Cardiac fibroblast (primary cell): Measurements from ENCODE around the gene NDUFAF8.

Experiments used
- DNase-seq, 2 donors: peaks; one replicate each; pipeline versions ENCODE4 v3.0.0 to v3.0.0-alpha.2; 2010; ENCODE audit warnings: low read depth in 2 of 2
- H3K4me3 ChIP-seq, 2 donors: replicated peaks in 1 of 2; 1 replicate in 1 of 2; 2 replicates in 1 of 2; pipeline ENCODE4 v1.5.1; 2011; ENCODE audit warnings: low read depth in 2 of 2, low read length in 2 of 2, mild to moderate bottlenecking in 2 of 2, moderate library complexity in 1 of 2
- TF ChIP-seq, protein P1 (sequence below): IDR thresholded peaks from one replicate; pipeline ENCODE4 v1.5.1; 2011; ENCODE audit warnings: low read depth, mild to moderate bottlenecking, low read length, inconsistent platforms

Gene NDUFAF8

DNA sequence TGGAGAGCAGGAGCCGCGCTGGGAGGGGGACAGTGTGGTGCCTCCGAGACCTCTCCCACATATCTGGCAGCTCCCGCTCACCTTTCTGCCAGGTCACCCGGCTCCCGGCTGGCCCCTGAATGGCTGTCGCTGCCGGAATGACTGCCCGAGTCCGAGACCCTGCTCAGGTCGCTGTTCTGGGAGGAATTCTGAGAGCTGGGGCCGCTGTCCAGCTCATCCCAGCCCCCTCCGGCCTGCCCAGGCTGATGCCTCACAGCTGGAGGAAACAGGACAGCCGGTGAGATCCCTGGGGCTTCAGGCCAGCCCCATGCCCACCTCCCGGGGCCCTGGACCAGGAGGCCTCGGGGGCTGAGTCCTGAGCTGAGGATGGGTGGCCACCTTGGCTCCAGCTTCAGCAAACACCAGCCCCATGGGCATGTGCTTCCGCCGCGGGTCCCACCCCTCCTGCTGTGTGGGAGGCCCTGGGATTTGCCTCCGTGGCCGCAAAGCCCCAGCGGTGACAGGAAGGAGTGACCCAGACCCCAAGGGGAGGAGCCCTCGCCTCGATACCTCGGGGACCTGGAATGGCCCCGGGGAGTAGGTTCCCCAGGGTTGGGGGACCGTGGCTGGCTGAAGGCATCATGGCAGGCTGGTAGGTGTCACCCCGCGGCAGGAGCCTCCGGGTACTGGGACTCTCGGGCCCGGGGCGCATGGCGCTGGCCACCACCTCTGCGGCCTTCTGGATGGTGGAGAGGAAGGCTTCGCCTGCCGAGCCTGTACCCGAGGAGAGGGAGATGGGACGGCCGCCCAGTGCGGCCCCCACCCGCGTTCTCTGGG, 7.1 kb upstream of the NDUFAF8 start:
- DNase-seq, result no peak
- H3K4me3 ChIP-seq, result no peak overlapping the region
- TF ChIP-seq, protein P1, sequence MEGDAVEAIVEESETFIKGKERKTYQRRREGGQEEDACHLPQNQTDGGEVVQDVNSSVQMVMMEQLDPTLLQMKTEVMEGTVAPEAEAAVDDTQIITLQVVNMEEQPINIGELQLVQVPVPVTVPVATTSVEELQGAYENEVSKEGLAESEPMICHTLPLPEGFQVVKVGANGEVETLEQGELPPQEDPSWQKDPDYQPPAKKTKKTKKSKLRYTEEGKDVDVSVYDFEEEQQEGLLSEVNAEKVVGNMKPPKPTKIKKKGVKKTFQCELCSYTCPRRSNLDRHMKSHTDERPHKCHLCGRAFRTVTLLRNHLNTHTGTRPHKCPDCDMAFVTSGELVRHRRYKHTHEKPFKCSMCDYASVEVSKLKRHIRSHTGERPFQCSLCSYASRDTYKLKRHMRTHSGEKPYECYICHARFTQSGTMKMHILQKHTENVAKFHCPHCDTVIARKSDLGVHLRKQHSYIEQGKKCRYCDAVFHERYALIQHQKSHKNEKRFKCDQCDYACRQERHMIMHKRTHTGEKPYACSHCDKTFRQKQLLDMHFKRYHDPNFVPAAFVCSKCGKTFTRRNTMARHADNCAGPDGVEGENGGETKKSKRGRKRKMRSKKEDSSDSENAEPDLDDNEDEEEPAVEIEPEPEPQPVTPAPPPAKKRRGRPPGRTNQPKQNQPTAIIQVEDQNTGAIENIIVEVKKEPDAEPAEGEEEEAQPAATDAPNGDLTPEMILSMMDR, result no peak

DNA sequence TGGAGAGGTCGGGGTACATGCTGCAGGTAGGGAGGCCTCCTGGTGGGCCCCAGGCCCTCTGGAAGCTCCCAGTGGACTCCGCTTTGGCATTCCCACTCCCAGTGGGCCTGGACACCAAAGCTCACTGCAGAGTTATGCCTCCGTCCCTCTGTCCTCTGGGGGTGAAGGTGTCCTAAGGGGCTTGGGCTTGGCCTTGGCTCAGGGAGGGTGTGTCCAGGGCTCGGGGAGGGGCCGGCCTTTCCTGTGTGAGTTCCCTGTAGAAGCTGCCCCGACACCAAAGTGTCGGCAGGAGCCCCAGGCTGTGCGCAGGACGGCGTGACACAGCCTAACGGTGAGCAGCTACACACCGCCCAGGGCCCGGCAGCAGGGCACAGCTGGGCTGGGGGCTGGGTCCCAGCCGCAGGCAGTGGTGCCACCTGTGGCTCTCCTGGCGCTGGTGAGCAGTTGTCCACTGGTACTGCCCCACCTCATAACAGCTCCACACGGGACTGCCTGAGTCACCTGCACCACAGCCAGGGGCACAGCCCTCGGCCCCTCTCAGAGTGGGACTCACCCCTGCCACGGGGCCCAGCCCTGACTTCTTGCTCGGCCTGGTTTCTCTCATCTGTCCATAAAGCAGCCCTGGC, 6.4 kb upstream of the NDUFAF8 start:
- TF ChIP-seq, protein P1, result no peak
- no peak for DNase-seq
- H3K4me3 ChIP-seq, result no peak overlapping the region

DNA sequence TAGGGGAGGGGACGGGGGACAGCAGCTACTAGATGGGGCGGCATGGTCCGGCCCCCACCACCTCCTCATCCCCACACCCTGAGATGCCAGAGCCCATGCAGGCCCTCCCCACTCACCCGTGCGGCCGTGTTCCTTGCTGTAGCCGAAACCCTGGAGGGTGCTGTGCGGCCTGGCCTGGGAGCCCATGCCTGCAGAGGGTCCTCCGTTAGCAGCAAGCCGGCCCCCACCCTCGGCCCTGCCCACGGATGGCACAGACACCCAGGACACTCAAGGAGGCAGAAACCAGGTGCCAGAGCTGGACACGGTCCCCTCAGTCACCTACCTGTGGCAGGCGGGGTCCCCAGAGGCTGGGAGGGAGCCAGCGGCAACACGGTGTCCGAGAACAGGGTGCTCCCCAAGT, 5.8 kb upstream of the NDUFAF8 start:
- no peak for DNase-seq
- H3K4me3 ChIP-seq, result no peak overlapping the region
- TF ChIP-seq, protein P1, result no peak

DNA sequence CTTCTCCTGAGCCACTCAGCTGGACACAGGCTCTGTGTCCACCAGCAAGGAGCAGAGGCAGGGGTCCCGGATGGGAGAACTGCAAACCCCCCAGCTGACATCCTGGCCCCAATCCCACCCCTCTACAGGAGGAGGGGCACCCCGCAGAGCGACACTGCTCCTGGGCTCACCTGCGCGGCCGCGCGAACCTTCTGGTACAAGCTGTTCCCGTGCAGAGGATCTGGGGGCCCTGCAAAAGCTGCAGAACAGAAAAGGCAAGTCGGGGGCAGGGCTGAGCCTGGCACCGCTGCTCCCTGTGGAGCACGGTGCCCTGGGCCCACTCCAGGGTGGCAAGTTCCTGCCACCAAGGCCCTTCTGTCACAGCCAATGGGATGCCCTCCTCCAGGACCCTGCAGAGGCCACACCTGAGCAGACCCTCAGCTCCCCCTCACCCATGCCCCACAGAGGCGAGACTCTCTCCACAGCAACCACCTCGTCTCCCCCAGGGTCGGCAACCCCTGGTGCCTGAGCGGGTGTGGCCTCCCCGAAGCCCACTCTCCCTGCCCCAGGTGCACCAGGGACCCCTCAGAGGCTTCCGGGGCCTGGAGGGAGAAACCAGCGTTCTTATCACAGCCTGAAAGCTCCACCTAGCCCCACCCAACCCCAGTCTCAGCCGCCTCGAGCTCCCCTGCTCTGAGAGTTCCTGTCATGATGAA, 5.2 kb upstream of the NDUFAF8 start:
- TF ChIP-seq, protein P1, result no peak
- no peak for DNase-seq
- no peak overlapping the region for H3K4me3 ChIP-seq

DNA sequence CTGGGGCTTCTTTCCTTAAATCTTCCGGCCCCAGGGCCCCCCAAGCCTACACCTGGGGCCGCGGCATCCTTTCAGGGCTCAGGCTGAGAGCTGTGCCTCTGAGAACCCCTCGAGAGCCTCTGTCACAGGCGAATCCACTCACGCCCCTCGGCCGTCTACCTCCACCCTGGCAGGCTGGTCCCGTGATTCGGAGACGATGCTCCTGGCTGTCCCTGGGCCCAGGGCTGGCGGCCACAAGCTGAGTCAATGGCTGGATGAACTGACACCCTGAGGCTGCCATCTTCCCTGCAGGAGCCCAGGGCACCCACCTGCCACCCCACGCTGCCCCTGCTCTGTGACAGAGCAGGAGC, 4.6 kb upstream of the NDUFAF8 start:
- DNase-seq, result no peak
- no peak overlapping the region for H3K4me3 ChIP-seq
- TF ChIP-seq, protein P1, result no peak

DNA sequence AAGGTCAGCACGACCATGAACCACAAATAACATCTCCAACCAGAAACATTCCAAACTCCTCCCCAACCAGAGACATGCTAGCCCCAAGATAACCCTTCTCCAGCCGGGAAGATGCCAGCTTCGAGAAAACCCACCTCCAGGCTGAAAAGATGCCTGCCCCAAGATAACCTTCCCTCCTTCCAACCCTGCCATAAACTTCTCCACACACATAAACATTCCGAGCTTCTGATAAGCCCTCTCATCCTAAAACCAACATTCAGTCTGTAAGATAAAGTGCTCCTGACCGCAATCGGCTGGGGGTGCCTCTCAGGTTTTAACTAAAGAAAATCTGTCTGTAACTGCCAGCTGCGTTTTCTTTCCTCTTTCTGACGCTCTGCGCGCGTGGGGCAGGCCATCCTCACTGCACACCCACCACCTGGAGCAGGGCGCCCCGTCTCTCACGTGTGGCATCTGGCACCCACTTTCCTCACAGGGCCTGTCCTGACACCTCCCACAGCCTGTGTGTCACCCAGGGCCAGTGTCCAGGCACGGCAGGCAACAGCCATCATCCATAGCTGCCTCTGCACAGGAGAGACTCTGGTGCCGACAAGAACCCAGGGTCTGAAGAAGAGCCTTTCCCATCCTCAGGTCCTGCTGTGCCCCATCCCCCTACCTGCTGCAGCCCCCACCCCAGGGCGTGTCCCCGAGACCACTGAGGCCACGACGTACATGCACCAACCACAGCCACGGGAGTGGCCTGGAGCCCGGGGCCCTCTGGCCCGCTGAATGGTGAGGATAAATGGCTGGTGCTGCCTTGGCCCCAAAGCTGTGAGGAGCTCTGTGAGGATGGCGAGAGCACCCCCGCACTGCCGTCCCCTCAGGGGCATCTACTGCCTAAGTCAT, 3.9 kb upstream of the NDUFAF8 start:
- no peak overlapping the region for H3K4me3 ChIP-seq
- TF ChIP-seq, protein P1, result no peak
- no peak for DNase-seq
